ENCODE results near the gene BET1L.

Gene BET1L

DNA sequence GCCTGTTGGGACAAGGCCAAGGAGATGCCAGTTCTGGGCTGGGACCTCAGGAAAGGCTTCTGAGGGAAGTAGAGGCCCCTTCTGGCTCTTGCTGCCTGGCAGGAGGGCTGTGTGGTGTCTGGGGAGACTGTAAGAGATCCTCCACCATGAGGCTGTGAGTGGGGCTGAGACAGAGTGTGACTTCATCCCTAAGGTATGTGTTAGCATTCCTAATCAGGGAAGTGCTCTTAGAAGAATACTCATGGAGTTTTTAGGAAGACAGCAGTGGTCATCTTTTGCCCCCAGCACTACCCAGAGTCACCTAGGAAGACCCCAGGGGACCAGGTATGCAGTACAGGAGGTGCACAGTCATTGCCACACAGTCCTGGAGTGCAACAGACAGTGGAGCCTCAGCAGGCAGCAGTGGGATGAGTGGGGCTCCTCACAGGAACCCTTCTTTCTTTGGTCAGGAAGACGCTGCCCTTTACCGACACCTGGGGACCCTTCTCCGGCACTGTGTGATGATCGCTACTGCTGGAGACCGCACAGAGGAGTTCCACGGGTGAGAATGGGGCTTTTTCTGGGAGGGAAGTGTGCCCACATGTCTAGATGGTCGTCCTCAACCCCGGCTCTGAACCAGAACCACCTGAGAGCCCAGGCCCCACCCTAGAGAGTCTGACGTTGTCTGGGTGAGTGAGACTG is 3.1 kb upstream of the BET1L start:
- peak overlapping the region; percentile 90 for H3K4me3 ChIP-seq (ENCODE audit: low read depth, low read length)
- in situ Hi-C loops (cut with HindIII; ENCODE audit: low sequenced_read_pairs): no loop called here
- DNase-seq (ENCODE audit: low read depth, low spot score): peak; percentile 65
- TF ChIP-seq, protein P1, sequence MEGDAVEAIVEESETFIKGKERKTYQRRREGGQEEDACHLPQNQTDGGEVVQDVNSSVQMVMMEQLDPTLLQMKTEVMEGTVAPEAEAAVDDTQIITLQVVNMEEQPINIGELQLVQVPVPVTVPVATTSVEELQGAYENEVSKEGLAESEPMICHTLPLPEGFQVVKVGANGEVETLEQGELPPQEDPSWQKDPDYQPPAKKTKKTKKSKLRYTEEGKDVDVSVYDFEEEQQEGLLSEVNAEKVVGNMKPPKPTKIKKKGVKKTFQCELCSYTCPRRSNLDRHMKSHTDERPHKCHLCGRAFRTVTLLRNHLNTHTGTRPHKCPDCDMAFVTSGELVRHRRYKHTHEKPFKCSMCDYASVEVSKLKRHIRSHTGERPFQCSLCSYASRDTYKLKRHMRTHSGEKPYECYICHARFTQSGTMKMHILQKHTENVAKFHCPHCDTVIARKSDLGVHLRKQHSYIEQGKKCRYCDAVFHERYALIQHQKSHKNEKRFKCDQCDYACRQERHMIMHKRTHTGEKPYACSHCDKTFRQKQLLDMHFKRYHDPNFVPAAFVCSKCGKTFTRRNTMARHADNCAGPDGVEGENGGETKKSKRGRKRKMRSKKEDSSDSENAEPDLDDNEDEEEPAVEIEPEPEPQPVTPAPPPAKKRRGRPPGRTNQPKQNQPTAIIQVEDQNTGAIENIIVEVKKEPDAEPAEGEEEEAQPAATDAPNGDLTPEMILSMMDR (IDR thresholded peaks at IDR 0.05; ENCODE audit: low read depth, low read length): no peak

DNA sequence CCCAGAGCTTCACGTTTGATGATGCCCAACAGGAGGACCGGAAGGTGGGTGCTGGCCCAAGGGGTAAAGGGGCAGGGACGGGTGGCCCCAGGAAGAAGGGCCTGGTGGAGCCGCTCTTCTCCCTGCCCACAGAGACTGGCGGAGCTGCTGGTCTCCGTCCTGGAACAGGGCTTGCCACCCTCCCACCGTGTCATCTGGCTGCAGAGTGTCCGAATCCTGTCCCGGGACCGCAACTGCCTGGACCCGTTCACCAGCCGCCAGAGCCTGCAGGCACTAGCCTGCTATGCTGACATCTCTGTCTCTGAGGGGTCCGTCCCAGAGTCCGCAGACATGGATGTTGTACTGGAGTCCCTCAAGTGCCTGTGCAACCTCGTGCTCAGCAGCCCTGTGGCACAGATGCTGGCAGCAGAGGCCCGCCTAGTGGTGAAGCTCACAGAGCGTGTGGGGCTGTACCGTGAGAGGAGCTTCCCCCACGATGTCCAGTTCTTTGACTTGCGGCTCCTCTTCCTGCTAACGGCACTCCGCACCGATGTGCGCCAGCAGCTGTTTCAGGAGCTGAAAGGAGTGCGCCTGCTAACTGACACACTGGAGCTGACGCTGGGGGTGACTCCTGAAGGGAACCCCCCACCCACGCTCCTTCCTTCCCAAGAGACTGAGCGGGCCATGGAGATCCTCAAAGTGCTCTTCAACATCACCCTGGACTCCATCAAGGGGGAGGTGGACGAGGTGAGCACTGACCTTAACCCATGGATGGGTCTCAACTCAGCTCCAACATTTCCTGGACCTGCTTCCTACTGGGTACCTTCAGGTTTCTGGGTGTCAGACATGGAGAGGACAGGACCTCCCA is 2.3 kb upstream of the BET1L start:
- no peak for DNase-seq (ENCODE audit: low read depth, low spot score)
- TF ChIP-seq, protein P1 (IDR thresholded peaks at IDR 0.05; ENCODE audit: low read depth, low read length): no peak
- peak overlapping the region; percentile 90 for H3K4me3 ChIP-seq (ENCODE audit: low read depth, low read length)
- in situ Hi-C loops (cut with HindIII; ENCODE audit: low sequenced_read_pairs): no loop called here

DNA sequence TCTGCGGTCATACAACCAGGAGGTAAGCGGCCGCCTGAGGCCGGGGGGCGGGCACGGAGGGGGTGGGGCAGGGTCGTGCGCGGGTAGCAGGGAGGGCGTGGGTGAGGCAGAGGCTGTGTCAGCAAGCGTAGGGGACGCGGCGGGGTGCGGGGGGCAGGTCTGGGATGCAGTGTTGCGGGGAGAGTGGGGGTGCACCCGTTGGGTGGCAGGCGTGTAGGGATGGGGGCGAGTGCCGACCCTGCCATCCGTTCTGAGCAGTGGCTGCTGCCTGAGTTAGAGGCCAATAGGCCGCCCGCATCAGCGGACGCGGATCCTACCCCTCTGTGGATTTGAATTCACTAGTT is 1.7 kb upstream of the BET1L start:
- DNase-seq (ENCODE audit: low read depth, low spot score): no peak
- H3K4me3 ChIP-seq (ENCODE audit: low read depth, low read length): peak overlapping the region; percentile 90
- in situ Hi-C loops (cut with HindIII; ENCODE audit: low sequenced_read_pairs): no loop called here
- TF ChIP-seq, protein P1 (IDR thresholded peaks at IDR 0.05; ENCODE audit: low read depth, low read length): no peak

DNA sequence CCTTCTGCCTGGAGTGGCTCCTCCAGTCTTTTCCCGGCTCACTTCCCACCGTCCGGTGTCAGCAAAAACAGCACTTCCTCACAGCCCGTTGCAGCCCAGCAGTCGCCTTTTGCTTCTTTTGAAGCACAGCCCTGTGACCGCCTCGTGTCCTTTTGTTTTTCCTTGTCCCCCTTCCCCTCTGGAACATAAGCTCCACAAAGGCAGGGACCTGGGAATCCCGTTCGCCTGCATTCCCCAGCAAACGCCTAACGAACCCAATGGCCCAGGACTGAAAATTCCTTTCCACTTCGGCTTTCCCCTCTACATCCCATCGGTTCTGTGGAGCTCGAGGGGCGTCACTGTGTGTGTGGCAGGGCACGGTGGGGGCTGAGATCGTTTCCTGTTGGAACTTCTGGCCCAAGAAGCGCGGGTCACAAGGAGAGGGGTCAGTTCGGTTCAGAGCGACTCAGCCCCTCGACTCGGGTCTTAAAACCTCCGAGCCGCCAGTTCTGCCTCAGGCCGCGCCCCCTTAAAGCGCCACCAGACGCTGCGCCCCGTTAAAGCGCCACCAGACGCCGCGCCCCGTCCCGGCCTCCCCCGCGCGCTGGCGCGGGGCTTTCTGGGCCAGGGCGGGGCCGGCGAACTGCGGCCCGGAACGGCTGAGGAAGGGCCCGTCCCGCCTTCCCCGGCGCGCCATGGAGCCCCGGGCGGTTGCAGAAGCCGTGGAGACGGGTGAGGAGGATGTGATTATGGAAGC is 1.1 kb upstream of the BET1L start:
- in situ Hi-C loops (cut with HindIII; ENCODE audit: low sequenced_read_pairs): no loop called here
- DNase-seq (ENCODE audit: low read depth, low spot score): peak; percentile 75
- H3K4me3 ChIP-seq (ENCODE audit: low read depth, low read length): peak overlapping the region; percentile 90
- TF ChIP-seq, protein P1 (IDR thresholded peaks at IDR 0.05; ENCODE audit: low read depth, low read length): no peak

DNA sequence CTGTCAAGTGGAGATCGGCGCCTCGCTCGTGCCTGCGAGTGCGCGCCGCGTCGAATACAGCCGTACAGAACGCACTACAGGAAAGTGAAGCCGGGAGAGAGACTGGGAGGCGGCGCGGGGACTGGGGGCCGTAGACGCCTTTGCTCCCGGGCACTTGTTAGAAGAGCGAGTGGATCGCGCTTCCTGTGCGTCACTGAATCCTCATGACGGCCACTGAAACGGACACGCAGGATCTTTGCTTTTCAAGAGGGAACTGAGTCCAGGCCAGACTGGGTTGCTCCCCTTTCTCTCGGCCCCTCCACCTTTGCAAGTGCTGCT is 623 bp upstream of the BET1L start:
- in situ Hi-C loops (cut with HindIII; ENCODE audit: low sequenced_read_pairs): no loop called here
- H3K4me3 ChIP-seq (ENCODE audit: low read depth, low read length): peak overlapping the region; percentile 90
- no peak for DNase-seq (ENCODE audit: low read depth, low spot score)
- TF ChIP-seq, protein P1 (IDR thresholded peaks at IDR 0.05; ENCODE audit: low read depth, low read length): no peak

DNA sequence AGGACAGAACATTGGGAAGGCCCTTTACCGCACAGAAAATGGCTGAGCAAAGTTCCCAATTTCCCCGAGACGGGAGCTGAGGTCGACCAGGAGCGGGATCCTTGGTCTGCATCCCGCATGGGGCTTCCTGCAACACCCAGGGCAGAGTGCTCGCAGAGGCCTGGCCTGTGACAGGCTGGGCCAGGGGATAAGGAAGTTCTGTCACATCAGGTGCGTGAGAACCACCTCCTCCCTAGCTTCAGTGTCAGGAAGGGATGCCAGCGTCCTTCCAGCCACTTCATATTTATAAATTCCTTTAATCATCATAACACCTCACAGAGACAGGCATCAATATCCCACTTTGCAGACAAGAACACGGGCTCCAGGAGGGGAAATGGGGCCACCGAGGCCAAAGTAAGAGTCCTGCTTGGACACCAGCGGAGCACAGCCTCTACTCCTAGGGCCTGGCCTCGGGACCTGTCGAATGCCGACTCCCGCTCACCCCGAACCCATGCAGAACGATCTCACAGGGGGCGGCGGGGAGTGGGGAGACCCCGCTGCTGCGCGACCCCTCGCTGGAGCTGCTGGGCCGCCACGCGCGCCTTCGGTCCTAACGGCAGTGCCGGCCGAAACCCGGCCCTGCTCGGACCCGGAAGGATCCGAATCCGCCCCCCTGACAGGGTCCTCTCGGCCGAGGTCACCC is 532 bp downstream of the BET1L start:
- in situ Hi-C loops (cut with HindIII; ENCODE audit: low sequenced_read_pairs): no loop called here
- peak overlapping the region; percentile 90 for H3K4me3 ChIP-seq (ENCODE audit: low read depth, low read length)
- DNase-seq (ENCODE audit: low read depth, low spot score): no peak
- TF ChIP-seq, protein P1 (IDR thresholded peaks at IDR 0.05; ENCODE audit: low read depth, low read length): no peak

All from astrocyte of the spinal cord (primary cell).